Spinal cord (tissue), 10 donors: ENCODE measurements around the gene CERS4. TPM values are rescaled to one million over a fixed set of nuclear protein-coding genes. Genes with fewer than 3 reads are reported as not detected.
"Not testable (repeated sequence)": the region's sequence is repeated elsewhere in the genome, so short reads cannot be mapped to it uniquely, and the experiment has no call there.

Experiments used
- DNase-seq, 6 donors: peaks; one replicate each; pipeline versions ENCODE4 v3.0.0 to v3.0.0-alpha.2; 2013 to 2015; ENCODE audit warnings: low spot score in 6 of 6, low read depth in 4 of 6
- H3K27ac ChIP-seq: one replicate; pipeline ENCODE4 v1.5.1; 2013; ENCODE audit warnings: low read depth, low read length, control low read depth
- H3K27me3 ChIP-seq: one replicate; pipeline ENCODE4 v1.6.1; 2013; ENCODE audit warnings: low read length; ENCODE audit not compliant: control insufficient read depth, insufficient read depth
- H3K36me3 ChIP-seq: one replicate; pipeline ENCODE4 v1.6.1; 2013; ENCODE audit warnings: low read length; ENCODE audit not compliant: control insufficient read depth, insufficient read depth
- H3K4me1 ChIP-seq: one replicate; pipeline ENCODE4 v1.6.1; 2013; ENCODE audit warnings: low read length; ENCODE audit not compliant: control insufficient read depth, insufficient read depth
- H3K4me3 ChIP-seq: one replicate; pipeline ENCODE4 v1.5.1; 2013; ENCODE audit warnings: low read depth, low read length, control low read depth
- H3K9me3 ChIP-seq: one replicate; pipeline ENCODE4 v1.6.1; 2013; ENCODE audit warnings: low read length; ENCODE audit not compliant: control insufficient read depth, insufficient read depth
- WGBS: methylation state at CpG from one replicate; pipeline ENCODE4 v1.1.5; 2013; ENCODE audit warnings: missing lambda C conversion rate; ENCODE audit not compliant: insufficient coverage; 5-methylcytosine and 5-hydroxymethylcytosine counted together
- polyA plus RNA-seq, 2 donors: library from polyadenylated mRNA; unstranded; fragments of 120-200 nt; gene quantifications; one replicate each; pipeline ENCODE4 v1.2.1, GENCODE V29; 2013; ENCODE audit not compliant: insufficient read length in 2 of 2
- total RNA-seq, 2 donors: library from RNA; depleted of rRNA in 1 of 2; stranded (reverse); fragments of 120-200 nt in 1 of 2; fragments of >200 nt in 1 of 2; gene quantifications; one replicate each; pipeline versions ENCODE4 v1.2.3 to v1.2.4, GENCODE V29; 2013 to 2014
- donor health status: healthy.

Gene CERS4
- total and polyA plus RNA-seq, 4 donors: 40.8 to 62.2 (median 48.3) TPM

- Histone ChIP-seq H3K27me3 (no peaks in the 10 kb centered on the region), H3K27ac (peak overlapping the region; percentile 88), H3K4me1 (peaks cover 17% of the 10 kb centered on the region), H3K4me3 (no peak overlapping the region), H3K36me3 (peaks cover 5% of the 10 kb centered on the region), H3K9me3 (no peaks in the 10 kb centered on the region)
- peak in 5 of 6 donors; percentile 56 to 91 (median 64) for DNase-seq
- 22% methylated on average over 10 of the region's 17 CpGs for WGBS
These were observed 31.4 kb downstream of the CERS4 start for GRCh38 chr19:8240274-8241229.

- DNase-seq: no peak
- 91% methylated on average over 4 of the region's 4 CpGs for WGBS
- H3K27ac ChIP-seq: no peak overlapping the region
These were observed 32.5 kb downstream of the CERS4 start for GRCh38 chr19:8241646-8242045.

GRCh38 chr19:8242211-8242821 is 33.1 kb downstream of the CERS4 start:
- H3K4me1 ChIP-seq: peaks cover 17% of the 10 kb centered on the region
- H3K27me3 ChIP-seq: no peaks in the 10 kb centered on the region
- peaks cover 8% of the 10 kb centered on the region for H3K36me3 ChIP-seq
- no peaks in the 10 kb centered on the region for H3K9me3 ChIP-seq
- WGBS: 89% methylated on average over 1 of the region's 4 CpGs
- H3K27ac ChIP-seq: no peak overlapping the region
- DNase-seq: no peak
- H3K4me3 ChIP-seq: no peak overlapping the region

More at GRCh38 chr19:8241646-8242045, 32.5 kb downstream of the CERS4 start:
- Histone ChIP-seq H3K4me1 (peaks cover 17% of the 10 kb centered on the region), H3K9me3 (no peaks in the 10 kb centered on the region), H3K36me3 (peaks cover 3% of the 10 kb centered on the region), H3K27me3 (no peaks in the 10 kb centered on the region), H3K4me3 (no peak overlapping the region)

GRCh38 chr19:8243146-8243545 is 34.0 kb downstream of the CERS4 start:
- no peaks in the 10 kb centered on the region for H3K27me3 ChIP-seq
- no peak overlapping the region for H3K27ac ChIP-seq
- H3K9me3 ChIP-seq: no peaks in the 10 kb centered on the region
- WGBS: 95% methylated on average over 3 of the region's 3 CpGs
- no peak for DNase-seq
- H3K36me3 ChIP-seq: peaks cover 9% of the 10 kb centered on the region
- no peak overlapping the region for H3K4me3 ChIP-seq
- H3K4me1 ChIP-seq: peaks cover 17% of the 10 kb centered on the region

GRCh38 chr19:8244442-8244841 is 35.3 kb downstream of the CERS4 start:
- 96% methylated on average over 3 of the region's 3 CpGs for WGBS
- Histone ChIP-seq H3K27me3 (no peaks in the 10 kb centered on the region), H3K36me3 (peaks cover 9% of the 10 kb centered on the region), H3K27ac (no peak overlapping the region), H3K4me1 (peaks cover 17% of the 10 kb centered on the region), H3K4me3 (no peak overlapping the region), H3K9me3 (no peaks in the 10 kb centered on the region)
- DNase-seq: no peak

GRCh38 chr19:8245869-8246835 is 37.0 kb downstream of the CERS4 start:
- Histone ChIP-seq H3K4me3 (no peak overlapping the region), H3K36me3 (peaks cover 9% of the 10 kb centered on the region), H3K9me3 (no peaks in the 10 kb centered on the region), H3K4me1 (peaks cover 10% of the 10 kb centered on the region), H3K27me3 (no peaks in the 10 kb centered on the region), H3K27ac (no peak overlapping the region)
- 93% methylated on average over 6 of the region's 11 CpGs for WGBS
- no peak for DNase-seq

- H3K27me3 ChIP-seq, H3K4me3 ChIP-seq, H3K27ac ChIP-seq, DNase-seq, H3K9me3 ChIP-seq: not testable (repeated sequence)
- peaks cover 12% of the 10 kb centered on the region for H3K4me1 ChIP-seq
- WGBS: 93% methylated on average over 4 of the region's 9 CpGs
- H3K36me3 ChIP-seq: peaks cover 11% of the 10 kb centered on the region
These were observed 38.1 kb downstream of the CERS4 start for GRCh38 chr19:8247129-8247890.

GRCh38 chr19:8248348-8249328 is 39.5 kb downstream of the CERS4 start:
- H3K36me3 ChIP-seq: peaks cover 14% of the 10 kb centered on the region
- H3K27ac ChIP-seq: no peak overlapping the region
- H3K4me3 ChIP-seq: no peak overlapping the region
- WGBS: 98% methylated on average over 8 of the region's 8 CpGs
- peaks cover 19% of the 10 kb centered on the region for H3K4me1 ChIP-seq
- no peaks in the 10 kb centered on the region for H3K9me3 ChIP-seq
- no peak for DNase-seq
- H3K27me3 ChIP-seq: no peaks in the 10 kb centered on the region
